Gastroesophageal sphincter (tissue), 4 donors: ENCODE data around the gene FHAD1. TPM values are rescaled to one million over a fixed set of nuclear protein-coding genes. Genes with fewer than 3 reads are reported as not detected.

Experiments used
- ATAC-seq: fragments of 150-250 bp; one replicate; pipeline ENCODE4 v1.9.1; 2016; ENCODE audit warnings: mild to moderate bottlenecking, moderate library complexity
- H3K27ac ChIP-seq, 4 donors: fragments of 200-600 bp; sonication (generic) in 3 of 4; 1 replicate in 3 of 4; 2 replicates in 1 of 4; pipeline ENCODE4 v1.5.1; 2016 to 2019
- H3K27me3 ChIP-seq: fragments of 200-600 bp; sonication (generic); one replicate; pipeline ENCODE4 v1.5.1; 2019
- H3K36me3 ChIP-seq, 2 donors: fragments of 200-600 bp; sonication (generic); one replicate each; pipeline ENCODE4 v1.5.1; 2019; ENCODE audit warnings: control low read depth in 1 of 2
- H3K4me1 ChIP-seq, 3 donors: fragments of 200-600 bp; sonication (generic); 1 replicate in 2 of 3; 2 replicates in 1 of 3; pipeline ENCODE4 v1.5.1; 2016 to 2019; ENCODE audit warnings: control low read depth in 2 of 3
- H3K4me3 ChIP-seq, 2 donors: fragments of 200-600 bp; sonication (generic); one replicate each; pipeline ENCODE4 v1.5.1; 2019; ENCODE audit warnings: mild to moderate bottlenecking in 1 of 2, moderate library complexity in 1 of 2
- H3K9me3 ChIP-seq, 3 donors: fragments of 200-600 bp; sonication (generic); one replicate each; pipeline ENCODE4 v1.5.1; 2017 to 2019; ENCODE audit warnings: control low read depth in 2 of 3
- EP300 ChIP-seq: sonication (generic); formaldehyde crosslinking; IDR thresholded peaks from one replicate; pipeline ENCODE4 v1.6.1; 2017; ENCODE audit warnings: antibody characterized with exemption, mild to moderate bottlenecking
- POLR2A ChIP-seq, 2 donors: fragments of 450-650 bp; IDR thresholded peaks; one replicate each; pipeline ENCODE4 v1.6.1; 2017; ENCODE audit warnings: antibody characterized with exemption in 2 of 2, mild to moderate bottlenecking in 2 of 2, moderate library complexity in 1 of 2
- POLR2AphosphoS5 ChIP-seq: sonication (generic); formaldehyde crosslinking; IDR thresholded peaks from one replicate; pipeline ENCODE4 v1.6.1; 2017; ENCODE audit warnings: antibody characterized with exemption
- WGBS, 2 donors: methylation state at CpG; one replicate each; pipeline ENCODE4 v1.1.5; 2018; ENCODE audit warnings: low coverage in 1 of 2; 5-methylcytosine and 5-hydroxymethylcytosine counted together
- total RNA-seq, 4 donors: library from RNA; depleted of rRNA; stranded (reverse); fragments of >200 nt; gene quantifications; one replicate each; pipeline ENCODE4 v1.1.0, GENCODE V29; 2016
- TF ChIP-seq, protein P1 (sequence below), 4 experiments: fragments of 200-600 bp in 2 of 4; fragments of 450-650 bp in 2 of 4; sonication (generic) in 1 of 4; IDR thresholded peaks; one replicate each; pipeline ENCODE4 v1.5.1; 2017 to 2019; ENCODE audit warnings: antibody characterized with exemption in 4 of 4, mild to moderate bottlenecking in 2 of 4, moderate library complexity in 2 of 4

FHAD1 gene
- total RNA-seq, 4 donors from 2014 or later, result 1.1 TPM; not detected in 3

DNA sequence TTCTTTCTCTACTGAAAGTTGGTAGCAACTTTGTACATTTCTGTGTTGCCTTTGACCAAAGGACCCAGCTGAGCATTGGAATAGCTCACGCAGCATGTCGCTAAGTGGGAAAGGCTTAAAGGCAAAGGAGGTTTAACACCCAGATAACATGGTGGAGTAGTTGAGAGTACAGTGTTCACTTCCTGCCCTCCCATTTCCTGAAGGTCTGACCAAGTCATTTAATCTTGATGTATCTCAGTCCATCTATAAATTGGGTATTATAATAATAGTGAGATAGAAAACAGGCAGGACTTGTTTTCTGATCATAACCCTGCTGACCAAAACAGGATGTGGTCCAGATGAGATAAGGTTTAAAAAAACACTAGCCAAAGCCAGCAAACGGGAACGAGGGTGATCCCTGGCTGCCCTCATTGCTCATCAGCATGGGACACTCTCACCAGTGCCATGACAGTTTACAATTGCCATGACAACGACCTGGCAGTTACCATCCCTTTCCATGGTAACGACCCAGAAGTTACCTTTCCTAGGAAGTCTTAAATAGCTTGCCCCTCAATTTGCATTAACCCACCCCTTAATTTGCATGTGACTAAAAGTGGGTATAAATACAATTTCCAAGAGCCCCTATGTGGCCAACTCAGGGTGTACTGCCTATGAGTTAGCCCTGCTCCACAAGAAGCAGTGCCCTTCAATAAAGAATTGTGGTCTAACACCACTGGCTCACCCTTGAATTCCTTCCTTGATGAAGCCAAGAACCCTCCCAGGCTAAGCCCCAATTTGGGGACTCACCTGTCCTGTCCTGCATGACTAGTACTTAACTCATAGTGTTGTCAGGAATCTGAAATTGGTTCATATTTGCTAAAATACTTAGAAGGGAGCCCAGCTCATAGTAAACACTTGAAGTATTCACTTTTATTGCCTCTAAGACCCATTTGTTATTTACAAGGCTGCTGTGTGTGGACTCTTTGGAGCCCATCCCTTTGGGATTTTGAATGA is 28.4 kb upstream of the FHAD1 start:
- TF ChIP-seq EP300 (no peak), POLR2A (IDR thresholded peaks at IDR 0.05) (no peak), POLR2AphosphoS5 (no peak)
- TF ChIP-seq, protein P1, sequence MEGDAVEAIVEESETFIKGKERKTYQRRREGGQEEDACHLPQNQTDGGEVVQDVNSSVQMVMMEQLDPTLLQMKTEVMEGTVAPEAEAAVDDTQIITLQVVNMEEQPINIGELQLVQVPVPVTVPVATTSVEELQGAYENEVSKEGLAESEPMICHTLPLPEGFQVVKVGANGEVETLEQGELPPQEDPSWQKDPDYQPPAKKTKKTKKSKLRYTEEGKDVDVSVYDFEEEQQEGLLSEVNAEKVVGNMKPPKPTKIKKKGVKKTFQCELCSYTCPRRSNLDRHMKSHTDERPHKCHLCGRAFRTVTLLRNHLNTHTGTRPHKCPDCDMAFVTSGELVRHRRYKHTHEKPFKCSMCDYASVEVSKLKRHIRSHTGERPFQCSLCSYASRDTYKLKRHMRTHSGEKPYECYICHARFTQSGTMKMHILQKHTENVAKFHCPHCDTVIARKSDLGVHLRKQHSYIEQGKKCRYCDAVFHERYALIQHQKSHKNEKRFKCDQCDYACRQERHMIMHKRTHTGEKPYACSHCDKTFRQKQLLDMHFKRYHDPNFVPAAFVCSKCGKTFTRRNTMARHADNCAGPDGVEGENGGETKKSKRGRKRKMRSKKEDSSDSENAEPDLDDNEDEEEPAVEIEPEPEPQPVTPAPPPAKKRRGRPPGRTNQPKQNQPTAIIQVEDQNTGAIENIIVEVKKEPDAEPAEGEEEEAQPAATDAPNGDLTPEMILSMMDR (IDR thresholded peaks at IDR 0.05), result no peak
- H3K4me3 ChIP-seq, result no peak overlapping the region
- no peaks in the 10 kb centered on the region for H3K27me3 ChIP-seq
- peaks cover 0 to 16% of the 10 kb centered on the region in 2 donors for H3K36me3 ChIP-seq
- WGBS, 2 donors, result 57 to 86% methylated on average over 2 to 6 of the region's 6 CpGs
- ATAC-seq, result peak; percentile 48
- H3K4me1 ChIP-seq, result peaks cover 0 to 18% (median 10%) of the 10 kb centered on the region in 3 donors
- no peak overlapping the region for H3K27ac ChIP-seq
- no peaks in the 10 kb centered on the region for H3K9me3 ChIP-seq

DNA sequence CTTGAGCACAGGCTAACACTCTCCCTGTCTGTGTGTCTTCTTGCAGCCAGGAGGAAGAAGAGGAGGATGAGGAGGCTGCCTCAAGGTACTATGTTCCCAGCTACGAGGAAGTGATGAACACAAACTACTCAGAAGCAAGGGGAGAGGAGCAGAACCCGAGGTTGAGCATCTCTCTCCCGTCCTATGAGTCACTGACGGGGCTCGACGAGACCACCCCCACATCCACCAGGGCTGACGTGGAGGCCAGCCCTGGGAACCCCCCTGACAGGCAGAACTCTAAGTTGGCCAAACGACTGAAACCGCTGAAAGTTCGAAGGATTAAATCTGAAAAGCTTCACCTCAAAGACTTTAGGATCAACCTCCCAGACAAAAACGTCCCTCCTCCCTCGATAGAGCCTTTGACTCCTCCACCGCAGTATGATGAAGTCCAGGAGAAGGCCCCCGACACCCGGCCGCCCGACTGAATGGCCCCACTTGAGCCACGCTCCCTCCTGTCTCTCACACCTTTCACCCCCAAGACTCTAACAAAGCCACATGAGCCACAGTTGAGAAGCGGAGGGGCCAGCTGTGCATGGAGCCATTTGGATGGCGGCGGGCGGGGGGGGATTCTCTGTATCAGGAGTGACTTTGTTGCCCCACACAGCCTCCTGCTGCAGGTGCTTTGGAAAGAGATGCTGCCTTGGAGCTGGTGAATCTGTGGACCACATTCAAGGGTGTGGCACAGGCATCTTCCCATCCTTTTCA is 27.6 kb upstream of the FHAD1 start:
- TF ChIP-seq POLR2AphosphoS5 (no peak), POLR2A (IDR thresholded peaks at IDR 0.05) (no peak), EP300 (no peak)
- TF ChIP-seq, protein P1 (IDR thresholded peaks at IDR 0.05), result no peak
- no peaks in the 10 kb centered on the region for H3K27me3 ChIP-seq
- 91 to 92% methylated on average over 7 of the region's 22 CpGs for WGBS, 2 donors
- ATAC-seq, result no peak
- H3K36me3 ChIP-seq, result peaks cover 0 to 16% of the 10 kb centered on the region in 2 donors
- no peaks in the 10 kb centered on the region for H3K9me3 ChIP-seq
- no peak overlapping the region for H3K27ac ChIP-seq
- H3K4me3 ChIP-seq, result no peak overlapping the region
- H3K4me1 ChIP-seq, result peaks cover 0 to 9% (median 9%) of the 10 kb centered on the region in 3 donors

DNA sequence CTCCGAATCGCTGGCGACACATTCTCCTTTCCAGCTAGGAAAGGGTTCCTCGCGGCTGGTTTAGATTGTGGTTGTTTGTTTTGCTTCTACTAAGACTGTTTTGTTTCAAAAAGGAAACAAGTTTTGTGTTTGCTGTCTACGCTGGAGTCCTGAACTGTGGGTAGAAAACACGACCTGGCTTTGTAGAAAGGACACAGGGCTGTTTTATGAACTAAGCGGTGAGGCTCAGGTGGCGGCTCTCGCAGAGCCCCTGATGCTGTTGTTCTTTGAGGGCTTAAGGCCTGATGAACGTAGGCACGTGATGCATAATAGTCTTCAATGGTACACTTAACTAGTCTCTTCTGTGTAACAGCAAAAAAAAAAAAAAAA is 27.0 kb upstream of the FHAD1 start:
- no peak for TF ChIP-seq POLR2AphosphoS5
- TF ChIP-seq, protein P1 (IDR thresholded peaks at IDR 0.05), result no peak
- TF ChIP-seq EP300, result no peak
- no peak for TF ChIP-seq POLR2A (IDR thresholded peaks at IDR 0.05)
- no peak for ATAC-seq
- H3K27ac ChIP-seq, result no peak overlapping the region

DNA sequence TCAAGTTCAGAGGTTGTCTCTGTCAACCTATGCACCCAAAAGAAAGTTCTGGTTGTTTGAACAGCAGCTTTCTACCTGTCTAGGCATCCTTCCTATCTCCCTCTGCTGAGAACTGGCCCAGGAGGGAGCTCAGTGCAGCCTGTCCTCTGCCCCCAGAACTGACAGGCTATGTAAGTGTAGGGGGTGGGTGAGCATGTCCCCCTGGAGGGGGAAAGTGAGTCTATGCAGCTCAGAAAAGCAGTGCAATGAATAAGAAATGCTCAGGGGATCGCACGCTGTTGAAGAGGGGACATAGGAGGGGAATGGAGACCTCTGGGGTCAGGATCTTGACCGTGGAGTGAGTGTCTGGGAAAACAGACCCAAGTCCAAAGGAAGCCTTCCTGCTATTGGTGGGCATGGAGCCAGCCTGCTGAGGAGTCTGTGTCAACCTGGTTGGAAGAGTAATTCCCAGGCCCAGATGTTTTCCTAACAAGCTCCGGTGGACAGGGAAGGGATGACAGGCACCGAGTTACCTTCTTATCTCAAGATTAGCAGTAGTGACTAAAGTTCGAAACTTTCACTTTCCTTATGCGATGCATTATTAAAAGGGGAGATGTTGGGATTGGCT is 26.1 kb upstream of the FHAD1 start:
- Histone ChIP-seq H3K9me3 (no peaks in the 10 kb centered on the region), H3K27ac (no peak overlapping the region), H3K4me1 (no peaks in the 10 kb centered on the region), H3K27me3 (no peaks in the 10 kb centered on the region), H3K36me3 (peaks cover 0 to 16% of the 10 kb centered on the region in 2 donors), H3K4me3 (no peak overlapping the region)
- no peak for ATAC-seq
- TF ChIP-seq POLR2A (IDR thresholded peaks at IDR 0.05) (no peak), POLR2AphosphoS5 (no peak), EP300 (no peak)
- TF ChIP-seq, protein P1 (IDR thresholded peaks at IDR 0.05), result no peak
- 76 to 77% methylated on average over 4 to 6 of the region's 7 CpGs for WGBS, 2 donors

More for the DNA sequence above, 27.0 kb upstream of the FHAD1 start:
- peaks cover 0 to 16% of the 10 kb centered on the region in 2 donors for H3K36me3 ChIP-seq
- no peaks in the 10 kb centered on the region for H3K27me3 ChIP-seq
- 84 to 93% methylated on average over 3 to 6 of the region's 12 CpGs for WGBS, 2 donors
- H3K4me3 ChIP-seq, result no peak overlapping the region
- peaks cover 0 to 4% (median 3%) of the 10 kb centered on the region in 3 donors for H3K4me1 ChIP-seq
- H3K9me3 ChIP-seq, result no peaks in the 10 kb centered on the region
